Liver (tissue), 9 donors: ENCODE data around the gene RGS9BP. TPM values are rescaled to one million over a fixed set of nuclear protein-coding genes. Genes with fewer than 3 reads are reported as not detected.

ENCODE experiments used
- DNase-seq: peaks from one replicate; pipeline ENCODE4 v3.0.0-alpha.2; 2017; ENCODE audit warnings: low spot score
- H3K27ac ChIP-seq, 2 donors: one replicate each; pipeline ENCODE4 v1.7.0; 2013; ENCODE audit warnings: inconsistent platforms in 2 of 2, low read length in 2 of 2, control low read depth in 1 of 2, low read depth in 1 of 2, mild to moderate bottlenecking in 1 of 2
- H3K27me3 ChIP-seq, 4 donors: one replicate each; pipeline versions ENCODE4 v1.6.1 to v1.7.0; 2013; ENCODE audit warnings: low read length in 3 of 4, inconsistent platforms in 1 of 4, mild to moderate bottlenecking in 1 of 4, moderate library complexity in 1 of 4; ENCODE audit not compliant: control insufficient read depth in 4 of 4, insufficient read depth in 4 of 4
- H3K36me3 ChIP-seq, 4 donors: one replicate each; pipeline versions ENCODE4 v1.6.1 to v1.7.0; 2013; ENCODE audit warnings: low read length in 3 of 4, mild to moderate bottlenecking in 3 of 4, low read depth in 1 of 4, moderate library complexity in 1 of 4; ENCODE audit not compliant: control insufficient read depth in 4 of 4, insufficient read depth in 3 of 4
- H3K4me1 ChIP-seq, 4 donors: one replicate each; pipeline versions ENCODE4 v1.6.1 to v1.7.0; 2013; ENCODE audit warnings: low read length in 3 of 4, mild to moderate bottlenecking in 3 of 4, moderate library complexity in 1 of 4; ENCODE audit not compliant: control insufficient read depth in 4 of 4, insufficient read depth in 4 of 4
- H3K4me3 ChIP-seq, 3 donors: one replicate each; pipeline versions ENCODE4 v1.6.1 to v1.7.0; 2013; ENCODE audit warnings: low read length in 3 of 3, control low read depth in 1 of 3, low read depth in 1 of 3, mild to moderate bottlenecking in 1 of 3
- H3K9ac ChIP-seq, 2 donors: one replicate each; pipeline ENCODE4 v1.7.0; 2013; ENCODE audit warnings: low read length in 2 of 2, mild to moderate bottlenecking in 2 of 2, moderate library complexity in 2 of 2, control low read depth in 1 of 2, low read depth in 1 of 2
- H3K9me3 ChIP-seq, 4 donors: one replicate each; pipeline versions ENCODE4 v1.6.1 to v1.7.0; 2013; ENCODE audit warnings: low read length in 3 of 4; ENCODE audit not compliant: control insufficient read depth in 4 of 4
- ATF3 ChIP-seq: IDR thresholded peaks from 2 replicates; pipeline ENCODE4 v1.6.1; 2016; ENCODE audit warnings: antibody characterized with exemption
- CTCF ChIP-seq: fragments of 150-350 bp; IDR thresholded peaks from 2 replicates; pipeline ENCODE4 v1.5.1; 2017; ENCODE audit warnings: improper control_type of control experiment, low read depth, low read length; ENCODE audit not compliant: missing input control
- EGR1 ChIP-seq, 2 donors: IDR thresholded peaks; 2 replicates each; pipeline ENCODE4 v1.6.1; 2016 to 2018; ENCODE audit warnings: antibody characterized with exemption in 2 of 2, low read depth in 2 of 2
- FOXA1 ChIP-seq: IDR thresholded peaks from 2 replicates; pipeline ENCODE4 v1.6.1; 2016; ENCODE audit warnings: antibody characterized with exemption
- FOXA2 ChIP-seq: IDR thresholded peaks from 2 replicates; pipeline ENCODE4 v1.6.1; 2016; ENCODE audit warnings: antibody characterized with exemption
- GABPA ChIP-seq, 2 donors: IDR thresholded peaks in 1 of 2; conservative IDR thresholded peaks in 1 of 2; 2 replicates each; pipeline ENCODE4 v1.6.1; 2016; ENCODE audit warnings: antibody characterized with exemption in 2 of 2, mild to moderate bottlenecking in 1 of 2, moderate library complexity in 1 of 2
- HNF4A ChIP-seq, 2 donors: conservative IDR thresholded peaks; 2 replicates each; pipeline ENCODE4 v1.6.1; 2016; ENCODE audit warnings: antibody characterized with exemption in 2 of 2, mild to moderate bottlenecking in 2 of 2
- HNF4G ChIP-seq: IDR thresholded peaks from 2 replicates; pipeline ENCODE4 v1.6.1; 2016; ENCODE audit warnings: antibody characterized with exemption
- JUND ChIP-seq, 2 donors: IDR thresholded peaks; 2 replicates each; pipeline ENCODE4 v1.6.1; 2016; ENCODE audit warnings: antibody characterized with exemption in 2 of 2
- RAD21 ChIP-seq, 2 donors: IDR thresholded peaks; 2 replicates each; pipeline ENCODE4 v1.6.1; 2016; ENCODE audit warnings: antibody characterized with exemption in 2 of 2, mild to moderate bottlenecking in 2 of 2
- RXRA ChIP-seq, 2 donors: IDR thresholded peaks; 2 replicates each; pipeline ENCODE4 v1.6.1; 2017 to 2018; ENCODE audit warnings: antibody characterized with exemption in 2 of 2, mild to moderate bottlenecking in 1 of 2
- SP1 ChIP-seq: IDR thresholded peaks from 2 replicates; pipeline ENCODE4 v1.6.1; 2018; ENCODE audit warnings: antibody characterized with exemption, mild to moderate bottlenecking
- WGBS: extraction: QIAGEN DNeasy Blood & Tissue Kit; methylation state at CpG from one replicate; pipeline ENCODE4 v1.1.7; 2013; 5-methylcytosine and 5-hydroxymethylcytosine counted together
- polyA plus RNA-seq, 2 donors: library from polyadenylated mRNA; stranded (reverse) in 1 of 2; unstranded in 1 of 2; fragments of 200-250 nt in 1 of 2; fragments of >200 nt in 1 of 2; fragmentation: Nextera tagmentation in 1 of 2; extraction: Ambion mirVana in 1 of 2; gene quantifications; one replicate each; pipeline versions ENCODE4 v1.2.1 to v1.2.3, GENCODE V29; 2013 to 2015
- total RNA-seq, 2 donors: library from RNA; depleted of rRNA; stranded (reverse); fragments of >200 nt; gene quantifications; one replicate each; pipeline ENCODE4 v1.2.3, GENCODE V29; 2014
- TF ChIP-seq, protein P1 (sequence below): IDR thresholded peaks from 2 replicates; pipeline ENCODE4 v1.6.1; 2016; ENCODE audit warnings: antibody characterized with exemption
- TF ChIP-seq, protein P2 (sequence below): IDR thresholded peaks from 2 replicates; pipeline ENCODE4 v1.6.1; 2016; ENCODE audit warnings: antibody characterized with exemption, mild to moderate bottlenecking
- donor health status: healthy.
- donor health status: healthy.
- donor health status: healthy.
- donor health status: healthy.
- donor health status: healthy.

The RGS9BP gene
- total and polyA plus RNA-seq, 4 donors, result under 0.01 to 0.05 (median 0.01) TPM; not detected in 1

DNA sequence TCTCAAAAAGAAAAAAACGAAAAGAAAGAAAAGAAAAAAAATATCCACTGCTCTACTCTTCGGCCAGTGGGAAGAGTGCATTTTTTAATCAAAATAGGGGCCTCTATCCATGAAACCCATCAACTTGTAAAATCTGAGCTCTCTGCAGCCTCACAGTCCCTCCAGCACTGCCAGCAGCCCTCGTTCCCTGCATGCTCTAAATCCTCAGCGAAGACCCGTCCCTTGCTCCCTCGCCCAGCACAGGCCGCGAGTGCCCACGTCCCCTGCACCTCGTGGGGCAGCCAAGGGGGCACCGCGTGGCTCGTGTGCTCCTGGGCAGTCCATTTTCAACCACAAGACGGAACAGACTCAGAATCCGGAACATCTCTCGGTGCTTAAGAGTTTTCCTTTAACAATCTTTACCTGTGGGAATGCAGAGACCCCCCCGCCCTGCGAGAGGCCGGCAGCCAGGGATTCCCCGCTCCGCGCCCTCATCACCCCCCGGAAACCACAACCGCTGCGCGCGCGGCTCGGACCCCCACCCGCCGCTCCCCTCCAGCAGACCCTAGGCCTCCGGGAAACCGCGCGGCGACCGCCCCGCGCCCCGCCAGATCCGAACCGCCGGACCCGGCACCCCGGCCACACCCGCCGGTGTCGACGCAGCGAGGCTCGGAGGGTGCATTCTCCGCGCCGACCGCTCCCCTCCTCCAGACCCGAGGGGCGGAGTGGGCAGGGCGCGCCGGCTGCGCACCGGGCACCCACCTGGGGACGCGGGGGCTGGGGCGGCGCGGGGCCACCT lies 1.3 kb upstream of the RGS9BP start:
- H3K4me1 ChIP-seq, result peaks cover 9 to 38% (median 16%) of the 10 kb centered on the region in 4 donors
- H3K4me3 ChIP-seq, result peak overlapping the region; percentile 64 to 93 (median 92)
- H3K36me3 ChIP-seq, result no peaks in the 10 kb centered on the region
- no peak for DNase-seq
- H3K9ac ChIP-seq, result no peak overlapping the region
- no peak for TF ChIP-seq JUND (IDR thresholded peaks at IDR 0.05)
- no peak for TF ChIP-seq HNF4A (conservative IDR thresholded peaks at IDR 0.05)
- no peak for TF ChIP-seq FOXA1
- no peak for TF ChIP-seq FOXA2
- no peak for TF ChIP-seq HNF4G
- TF ChIP-seq, protein P1, sequence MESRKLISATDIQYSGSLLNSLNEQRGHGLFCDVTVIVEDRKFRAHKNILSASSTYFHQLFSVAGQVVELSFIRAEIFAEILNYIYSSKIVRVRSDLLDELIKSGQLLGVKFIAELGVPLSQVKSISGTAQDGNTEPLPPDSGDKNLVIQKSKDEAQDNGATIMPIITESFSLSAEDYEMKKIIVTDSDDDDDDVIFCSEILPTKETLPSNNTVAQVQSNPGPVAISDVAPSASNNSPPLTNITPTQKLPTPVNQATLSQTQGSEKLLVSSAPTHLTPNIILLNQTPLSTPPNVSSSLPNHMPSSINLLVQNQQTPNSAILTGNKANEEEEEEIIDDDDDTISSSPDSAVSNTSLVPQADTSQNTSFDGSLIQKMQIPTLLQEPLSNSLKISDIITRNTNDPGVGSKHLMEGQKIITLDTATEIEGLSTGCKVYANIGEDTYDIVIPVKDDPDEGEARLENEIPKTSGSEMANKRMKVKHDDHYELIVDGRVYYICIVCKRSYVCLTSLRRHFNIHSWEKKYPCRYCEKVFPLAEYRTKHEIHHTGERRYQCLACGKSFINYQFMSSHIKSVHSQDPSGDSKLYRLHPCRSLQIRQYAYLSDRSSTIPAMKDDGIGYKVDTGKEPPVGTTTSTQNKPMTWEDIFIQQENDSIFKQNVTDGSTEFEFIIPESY, result no peak
- no peak for TF ChIP-seq SP1
- no peak for TF ChIP-seq ATF3
- TF ChIP-seq EGR1 (IDR thresholded peaks at IDR 0.05; ENCODE audit: low read depth in 2 of 2), result no peak
- TF ChIP-seq RAD21 (IDR thresholded peaks at IDR 0.05), result no peak
- TF ChIP-seq, protein P2, sequence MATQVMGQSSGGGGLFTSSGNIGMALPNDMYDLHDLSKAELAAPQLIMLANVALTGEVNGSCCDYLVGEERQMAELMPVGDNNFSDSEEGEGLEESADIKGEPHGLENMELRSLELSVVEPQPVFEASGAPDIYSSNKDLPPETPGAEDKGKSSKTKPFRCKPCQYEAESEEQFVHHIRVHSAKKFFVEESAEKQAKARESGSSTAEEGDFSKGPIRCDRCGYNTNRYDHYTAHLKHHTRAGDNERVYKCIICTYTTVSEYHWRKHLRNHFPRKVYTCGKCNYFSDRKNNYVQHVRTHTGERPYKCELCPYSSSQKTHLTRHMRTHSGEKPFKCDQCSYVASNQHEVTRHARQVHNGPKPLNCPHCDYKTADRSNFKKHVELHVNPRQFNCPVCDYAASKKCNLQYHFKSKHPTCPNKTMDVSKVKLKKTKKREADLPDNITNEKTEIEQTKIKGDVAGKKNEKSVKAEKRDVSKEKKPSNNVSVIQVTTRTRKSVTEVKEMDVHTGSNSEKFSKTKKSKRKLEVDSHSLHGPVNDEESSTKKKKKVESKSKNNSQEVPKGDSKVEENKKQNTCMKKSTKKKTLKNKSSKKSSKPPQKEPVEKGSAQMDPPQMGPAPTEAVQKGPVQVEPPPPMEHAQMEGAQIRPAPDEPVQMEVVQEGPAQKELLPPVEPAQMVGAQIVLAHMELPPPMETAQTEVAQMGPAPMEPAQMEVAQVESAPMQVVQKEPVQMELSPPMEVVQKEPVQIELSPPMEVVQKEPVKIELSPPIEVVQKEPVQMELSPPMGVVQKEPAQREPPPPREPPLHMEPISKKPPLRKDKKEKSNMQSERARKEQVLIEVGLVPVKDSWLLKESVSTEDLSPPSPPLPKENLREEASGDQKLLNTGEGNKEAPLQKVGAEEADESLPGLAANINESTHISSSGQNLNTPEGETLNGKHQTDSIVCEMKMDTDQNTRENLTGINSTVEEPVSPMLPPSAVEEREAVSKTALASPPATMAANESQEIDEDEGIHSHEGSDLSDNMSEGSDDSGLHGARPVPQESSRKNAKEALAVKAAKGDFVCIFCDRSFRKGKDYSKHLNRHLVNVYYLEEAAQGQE, result no peak
- no peak for TF ChIP-seq GABPA (IDR thresholded peaks at IDR 0.05 in 1 of 2, conservative IDR thresholded peaks at IDR 0.05 in 1 of 2)
- TF ChIP-seq RXRA (IDR thresholded peaks at IDR 0.05), result no peak
- no peak for TF ChIP-seq CTCF
- H3K27ac ChIP-seq, result peak overlapping the region; percentile 42 to 58
- WGBS, result 4% methylated on average over 67 of the region's 67 CpGs
- no peaks in the 10 kb centered on the region for H3K9me3 ChIP-seq
- peaks cover 0 to 3% (median 0%) of the 10 kb centered on the region in 4 donors for H3K27me3 ChIP-seq
